Tongue (tissue), 2 donors: ENCODE data around the gene SPEG. TPM values are rescaled to one million over a fixed set of nuclear protein-coding genes. Genes with fewer than 3 reads are reported as not detected.

Experiments used
- DNase-seq: peaks from one replicate; pipeline ENCODE4 v3.0.0-alpha.2; 2015
- total RNA-seq: library from RNA; depleted of rRNA; stranded (reverse); fragments of >200 nt; gene quantifications from one replicate; pipeline ENCODE4 v1.2.3, GENCODE V29; 2014

SPEG gene
- total RNA-seq, 1 donor from 2014 or later = 136 TPM

GRCh38 chr2:219425238-219426067 lies 9.2 kb upstream of the SPEG start:
- DNase-seq = no peak

DNA sequence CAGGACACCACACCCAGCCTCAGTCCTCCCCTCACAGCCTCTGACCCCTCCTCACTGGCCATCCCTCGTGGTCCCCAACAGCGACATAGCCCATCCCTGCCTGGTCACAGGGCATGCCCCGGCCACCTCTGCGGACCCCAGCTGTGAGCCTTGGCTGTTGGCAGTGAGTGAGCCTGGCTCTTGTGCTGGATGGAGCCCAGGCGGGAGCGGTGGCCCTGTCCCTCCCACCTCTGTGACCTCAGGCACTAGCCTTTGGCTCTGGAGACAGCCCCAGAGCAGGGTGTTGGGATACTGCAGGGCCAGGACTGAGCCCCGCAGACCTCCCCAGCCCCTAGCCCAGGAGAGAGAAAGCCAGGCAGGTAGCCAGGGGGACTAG lies 8.6 kb upstream of the SPEG start:
- DNase-seq = no peak

DNA sequence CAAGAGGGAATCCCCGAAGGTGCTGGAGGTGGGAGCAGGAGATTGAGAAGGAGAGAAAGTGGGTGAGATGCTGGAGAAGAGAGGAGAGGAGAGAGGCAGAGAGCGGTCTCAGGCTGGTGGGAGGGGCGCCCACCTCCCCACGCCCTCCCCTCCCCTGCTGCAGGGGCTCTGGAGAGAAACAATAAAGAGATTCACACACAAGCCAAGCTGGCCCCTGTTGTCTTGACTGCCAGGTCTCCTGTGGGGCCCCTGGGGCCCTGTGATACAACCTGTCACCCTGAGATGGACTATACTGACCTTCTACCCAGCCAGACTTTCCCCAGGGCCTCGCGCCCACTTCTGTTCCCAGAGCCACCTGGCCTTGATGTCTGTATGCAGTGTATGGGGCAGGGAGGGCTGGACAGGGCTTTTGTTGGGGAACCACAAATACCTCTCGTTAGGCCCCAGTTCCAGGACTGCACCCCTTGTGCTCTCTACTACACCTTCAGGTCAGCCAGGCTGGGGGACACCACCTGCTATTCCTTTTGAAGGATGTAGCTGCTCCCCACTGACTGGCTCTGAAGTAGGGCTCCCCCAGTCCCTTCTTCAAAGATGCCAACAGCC lies 8.0 kb upstream of the SPEG start:
- no peak for DNase-seq

- no peak for DNase-seq
These were observed 6.2 kb upstream of the SPEG start for GRCh38 chr2:219428469-219428868.

GRCh38 chr2:219429958-219430606 lies 4.6 kb upstream of the SPEG start:
- DNase-seq = no peak

DNA sequence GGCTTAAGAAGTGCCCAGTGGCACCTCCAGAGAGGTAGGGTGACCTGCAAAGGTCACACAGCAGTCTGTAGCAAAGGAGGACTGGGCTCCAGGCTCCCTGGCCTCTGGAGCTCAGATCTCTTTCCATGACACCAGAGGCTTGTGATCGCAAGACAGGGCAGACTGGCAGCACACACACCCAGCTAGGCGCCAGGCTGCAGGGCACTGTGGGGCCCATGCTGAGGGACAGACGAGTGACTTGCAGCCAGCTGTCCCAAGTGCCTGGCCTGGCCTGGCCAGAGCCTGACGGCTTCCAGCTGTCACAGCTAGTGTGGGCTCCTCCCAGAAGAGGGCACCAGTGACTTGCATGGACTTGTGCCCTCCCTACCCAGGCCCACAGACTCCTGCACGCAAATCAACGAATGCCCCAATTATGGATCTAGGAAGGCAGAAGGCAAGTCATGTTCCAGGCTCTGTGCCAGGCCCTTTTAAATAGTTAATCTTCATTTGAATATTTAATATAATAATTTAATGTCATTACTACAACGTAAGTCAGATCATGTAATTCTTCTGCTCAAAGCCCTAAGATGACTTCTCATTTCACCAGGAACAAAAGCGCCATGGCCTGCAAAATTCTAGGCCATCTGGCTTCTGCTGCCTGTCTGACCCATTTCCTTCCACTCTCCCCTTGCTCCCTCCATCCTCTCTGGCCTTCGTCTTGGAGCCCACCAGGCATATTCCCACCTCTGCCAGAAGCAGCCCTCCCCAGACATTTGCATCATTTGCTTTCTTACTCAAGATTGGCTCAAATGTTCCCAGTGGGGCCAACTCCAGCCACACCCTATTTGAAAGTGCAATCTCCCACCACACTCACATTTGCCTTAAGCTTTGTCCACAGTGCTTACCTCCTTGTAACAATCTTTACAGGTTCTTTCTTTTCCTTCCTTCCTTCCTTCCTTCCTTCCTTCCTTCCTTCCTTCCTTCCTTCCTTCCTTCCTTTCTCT lies 3.7 kb upstream of the SPEG start:
- peak; percentile 92 for DNase-seq

DNA sequence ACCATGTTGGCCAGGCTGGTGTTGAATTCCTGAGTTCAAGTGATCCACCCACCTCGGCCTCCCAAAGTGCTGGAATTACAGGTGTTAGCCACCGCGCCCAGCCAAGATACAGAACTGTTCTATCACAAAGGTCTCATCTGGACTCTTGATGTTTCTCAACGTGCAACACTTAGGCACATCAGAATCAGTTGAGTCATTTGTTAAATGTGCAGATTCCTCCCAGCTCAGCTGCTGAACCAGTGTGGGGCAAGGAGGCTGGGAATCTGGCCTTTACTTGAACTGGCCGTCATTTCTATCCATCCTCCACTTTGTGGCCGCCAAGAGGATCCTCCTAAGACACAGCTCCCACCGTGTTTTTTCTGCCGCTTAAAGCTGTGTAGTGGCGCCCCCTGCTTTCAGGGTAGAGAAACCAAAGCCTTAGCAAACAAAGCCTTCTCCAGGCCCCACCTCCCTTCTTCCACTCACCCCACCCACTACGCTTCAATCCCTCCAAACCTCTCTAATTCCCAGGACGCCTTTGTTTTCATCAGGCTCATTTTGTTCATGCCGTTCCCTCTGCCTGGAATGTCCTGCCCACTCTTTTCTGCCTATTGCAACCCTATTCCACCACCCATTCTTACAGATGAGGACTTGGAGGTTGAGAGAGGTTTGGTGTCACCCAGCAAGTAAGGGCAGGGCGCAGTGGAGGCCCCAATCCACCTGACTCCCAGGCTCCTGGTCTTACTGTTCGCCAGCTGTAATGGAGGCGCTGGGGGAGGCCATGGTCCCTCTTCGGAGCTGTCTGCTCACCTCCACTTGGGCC lies 776 bp upstream of the SPEG start:
- DNase-seq = no peak

- peak; percentile 79 for DNase-seq
These were observed 250 bp upstream of the SPEG start for GRCh38 chr2:219434468-219434717.

DNA sequence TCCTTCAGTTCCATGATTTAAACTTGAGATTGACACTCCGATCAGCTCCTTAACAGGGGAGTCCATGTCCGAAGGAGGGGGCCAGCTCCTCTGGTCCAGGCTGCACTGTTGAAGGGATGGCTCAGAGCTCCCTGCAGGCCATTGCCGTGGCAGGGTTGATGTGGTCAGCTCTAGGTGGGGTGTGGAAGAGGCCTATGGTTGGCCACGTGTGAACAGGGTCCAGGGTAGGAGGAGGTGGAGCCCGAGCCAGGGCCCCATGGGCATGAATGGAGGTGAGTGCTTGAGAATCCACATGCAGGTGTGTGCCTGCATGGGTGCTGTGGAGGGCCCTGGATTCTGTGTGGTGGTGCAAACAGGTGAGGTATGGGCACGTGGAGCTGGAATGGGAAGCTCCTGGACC lies 1.1 kb downstream of the SPEG start:
- no peak for DNase-seq

DNA sequence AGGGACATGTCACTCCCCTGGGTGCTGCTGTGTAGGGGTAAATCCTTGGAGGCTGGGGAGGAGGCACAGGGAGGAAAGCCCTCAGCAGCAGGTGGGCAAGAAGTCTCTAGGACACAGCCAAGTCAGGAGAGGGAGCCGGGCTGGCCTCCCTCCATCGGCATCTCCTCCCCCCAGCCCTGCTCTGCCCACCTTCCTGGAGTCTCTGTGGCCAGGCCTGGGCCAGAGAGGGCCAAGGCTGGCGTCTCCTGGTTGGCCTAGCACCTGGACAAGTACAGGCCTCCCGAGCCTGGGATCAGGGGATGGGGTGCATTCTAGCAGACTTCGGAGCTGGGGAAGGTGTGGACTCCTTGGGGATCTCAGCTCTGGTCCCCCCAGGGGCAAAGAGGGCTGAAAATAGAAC lies 1.8 kb downstream of the SPEG start:
- DNase-seq = no peak

GRCh38 chr2:219437141-219437540 lies 2.5 kb downstream of the SPEG start:
- DNase-seq = no peak

DNA sequence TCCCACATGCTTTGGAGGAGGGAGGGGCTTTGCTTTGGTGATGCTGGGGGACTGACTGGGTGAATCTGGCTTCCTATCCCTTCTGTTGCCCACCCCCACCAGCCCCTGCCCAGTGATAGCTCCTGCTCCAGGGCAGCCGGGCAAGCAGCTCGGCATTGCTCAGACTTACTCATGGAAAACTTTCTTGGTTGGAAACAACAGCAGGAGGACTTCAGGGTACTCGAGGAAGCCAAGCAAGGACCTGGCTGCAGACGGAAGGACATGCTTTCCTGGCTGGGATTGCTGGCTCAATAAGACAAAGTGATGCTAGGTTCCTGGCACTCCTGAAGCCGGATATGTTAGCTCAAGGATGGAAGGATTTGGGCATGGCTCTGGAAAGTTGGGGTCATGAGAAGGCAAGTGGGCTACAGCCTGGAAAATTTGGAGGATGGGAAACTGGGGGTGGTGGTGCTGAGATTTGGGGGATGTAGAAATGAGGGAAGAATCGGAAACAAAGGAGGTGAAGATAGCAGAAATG lies 3.1 kb downstream of the SPEG start:
- no peak for DNase-seq

DNA sequence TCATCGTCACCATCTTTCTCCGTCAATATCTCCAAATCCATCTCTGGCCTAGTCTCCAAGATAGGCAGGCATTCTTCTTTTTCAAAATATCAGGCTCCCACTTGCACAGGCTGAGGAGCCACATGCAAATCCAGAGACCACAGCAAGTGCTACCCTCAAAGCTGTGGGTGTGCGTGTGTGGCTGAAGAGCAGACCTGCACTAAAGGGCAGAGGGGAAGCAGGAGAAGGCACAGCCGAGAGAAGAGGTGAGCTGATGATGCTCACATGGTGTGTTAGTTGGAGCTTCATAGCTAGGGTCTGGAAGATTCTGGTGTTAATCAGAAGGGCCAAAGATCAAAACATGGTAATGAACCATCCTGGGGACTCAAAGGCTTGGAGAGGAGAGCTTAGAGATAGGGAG lies 3.8 kb downstream of the SPEG start:
- DNase-seq = no peak

GRCh38 chr2:219439506-219439905 lies 4.9 kb downstream of the SPEG start:
- peak; percentile 96 for DNase-seq

DNA sequence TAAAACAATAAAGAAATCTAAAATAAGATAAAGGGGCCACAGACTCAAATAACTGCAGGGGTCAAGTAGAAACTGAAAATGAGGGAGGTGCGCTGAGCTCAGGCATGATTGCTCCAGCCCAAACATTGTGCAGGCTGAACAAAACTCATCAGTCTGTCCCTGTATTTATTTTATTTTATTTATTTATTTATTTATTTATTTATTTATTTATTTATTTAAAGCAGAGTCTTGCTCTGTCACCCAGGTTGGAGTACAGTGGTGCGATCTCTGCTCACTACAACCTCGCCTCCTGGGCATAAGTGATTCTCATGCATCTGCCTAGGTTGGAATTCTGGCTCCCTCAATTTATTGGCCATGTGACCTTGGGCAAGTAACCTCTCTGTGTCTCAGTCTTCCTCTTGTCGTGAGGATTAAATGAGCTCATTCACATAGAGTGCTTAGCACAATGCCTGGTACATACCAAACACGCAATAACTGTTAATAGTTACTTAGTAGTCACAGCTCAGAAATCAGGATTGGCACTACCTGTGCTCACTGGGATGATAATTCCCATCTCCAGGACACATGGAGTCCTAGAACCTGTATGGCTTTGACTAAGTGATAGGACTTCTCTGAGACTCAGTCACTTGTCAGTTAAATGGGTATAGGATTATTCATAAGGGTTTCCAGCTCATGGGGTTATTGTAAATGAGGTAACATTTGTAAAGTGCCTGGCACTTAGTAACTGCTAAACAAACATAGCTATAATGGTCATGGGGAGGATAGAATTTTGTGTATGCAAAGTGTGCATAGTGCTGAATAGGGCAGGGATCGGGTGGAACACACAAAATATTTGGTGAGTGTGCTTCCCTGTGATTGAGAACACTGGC lies 6.0 kb downstream of the SPEG start:
- DNase-seq = peak; percentile 28

GRCh38 chr2:219441451-219442255 lies 7.0 kb downstream of the SPEG start:
- DNase-seq = peak; percentile 83

DNA sequence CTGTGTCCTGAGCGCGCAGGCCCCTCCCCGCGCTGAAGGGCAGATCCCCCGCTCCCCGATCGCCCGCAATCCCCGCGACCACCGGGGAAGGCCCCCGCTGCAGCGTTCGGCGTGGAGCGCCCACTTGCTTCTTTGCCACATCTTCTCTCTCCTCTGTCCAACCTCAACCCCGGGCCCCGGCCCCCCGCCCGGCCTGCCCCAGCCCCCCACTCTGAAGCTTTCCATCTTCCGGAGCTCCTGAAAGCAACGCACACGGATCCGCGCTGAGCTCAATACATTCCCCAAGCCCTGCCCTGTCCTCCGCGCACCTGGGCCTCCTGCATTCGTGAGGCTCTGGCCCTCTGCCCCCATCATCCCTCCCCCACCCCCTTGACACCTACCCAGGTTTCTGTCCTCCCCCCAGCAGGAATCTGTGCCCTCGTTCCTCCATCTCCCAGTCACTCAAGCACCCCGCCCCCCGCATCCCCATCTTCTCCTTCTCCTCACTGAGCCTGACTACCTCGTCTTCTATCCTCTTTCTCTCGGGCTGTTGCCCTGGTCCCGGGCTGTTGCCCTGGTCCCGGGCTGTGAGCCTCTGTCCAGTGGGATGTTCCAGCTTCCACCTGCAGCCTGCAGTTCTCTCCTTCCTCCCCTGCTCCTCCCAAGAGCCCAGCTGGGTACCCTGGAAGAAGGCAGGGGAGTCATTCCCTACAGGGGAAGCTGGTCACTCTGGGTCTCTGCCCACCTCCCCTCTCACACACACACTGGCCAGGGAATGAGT lies 7.8 kb downstream of the SPEG start:
- DNase-seq = no peak

GRCh38 chr2:219443016-219443696 lies 8.5 kb downstream of the SPEG start:
- DNase-seq = no peak
